Measurements from ENCODE around the gene PEG3.

Gene PEG3

DNA sequence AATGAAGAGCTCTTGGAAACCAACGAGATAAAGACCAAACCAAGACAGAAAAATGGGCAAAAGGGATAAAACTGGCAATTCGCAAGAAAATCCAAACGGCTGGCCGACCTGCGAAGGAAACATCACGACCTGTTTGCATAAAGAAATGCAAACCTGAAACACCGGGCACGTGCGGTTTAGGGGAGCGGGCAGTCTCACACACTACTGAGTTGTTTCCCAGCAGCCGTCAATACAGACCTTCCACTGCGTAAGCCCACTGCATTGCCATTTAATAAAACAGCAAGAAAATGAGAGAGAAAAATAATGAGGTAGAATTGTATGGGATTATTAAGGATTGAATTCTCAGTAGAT is 642 bp upstream of the PEG3 start:
- TF ChIP-seq ELF4 (IDR thresholded peaks at IDR 0.05) (no peak), L3MBTL2 (conservative IDR thresholded peaks at IDR 0.05) (no peak), HDGF (IDR thresholded peaks at IDR 0.05; ENCODE audit: borderline replicate concordance) (no peak), ZNF384 (IDR thresholded peaks at IDR 0.05) (no peak), SP1 (IDR thresholded peaks at IDR 0.05) (no peak), NFRKB (IDR thresholded peaks at IDR 0.05) (no peak), ARNT (IDR thresholded peaks at IDR 0.05) (no peak), CTBP1 (IDR thresholded peaks at IDR 0.05; ENCODE audit: borderline replicate concordance) (no peak), FOXM1 (IDR thresholded peaks at IDR 0.05; ENCODE audit: borderline replicate concordance) (no peak), TARDBP (IDR thresholded peaks at IDR 0.05) (no peak), SUZ12 (IDR thresholded peaks at IDR 0.05) (no peak), FOXA1 (IDR thresholded peaks at IDR 0.05) (no peak), PKNOX1 (IDR thresholded peaks at IDR 0.05) (no peak), FOXK2 (IDR thresholded peaks at IDR 0.05) (no peak), LEF1 (IDR thresholded peaks at IDR 0.05; ENCODE audit: borderline replicate concordance) (no peak), BHLHE40 (IDR thresholded peaks at IDR 0.05; ENCODE audit: borderline replicate concordance) (no peak)
- no peak for DNase-seq (ENCODE audit: extremely low spot score)
- CTCF ChIA-PET = no interaction called here
- POLR2A ChIA-PET = no interaction called here

- CTCF ChIA-PET = no interaction called here
- no peak for DNase-seq (ENCODE audit: extremely low spot score)
- no peak for TF ChIP-seq FOXM1 (IDR thresholded peaks at IDR 0.05; ENCODE audit: borderline replicate concordance)
- POLR2A ChIA-PET = no interaction called here
These were observed 675 bp downstream of the PEG3 start for GRCh38 chr19:56839652-56840450.

GRCh38 chr19:56838909-56839651 is 1.4 kb downstream of the PEG3 start:
- POLR2A ChIA-PET = no interaction called here
- CTCF ChIA-PET = no interaction called here
- DNase-seq (ENCODE audit: extremely low spot score) = no peak
- TF ChIP-seq PKNOX1 (IDR thresholded peaks at IDR 0.05) (no peak), TARDBP (IDR thresholded peaks at IDR 0.05) (no peak), LEF1 (IDR thresholded peaks at IDR 0.05; ENCODE audit: borderline replicate concordance) (no peak), HDGF (IDR thresholded peaks at IDR 0.05; ENCODE audit: borderline replicate concordance) (no peak), NFRKB (IDR thresholded peaks at IDR 0.05) (no peak)

DNA sequence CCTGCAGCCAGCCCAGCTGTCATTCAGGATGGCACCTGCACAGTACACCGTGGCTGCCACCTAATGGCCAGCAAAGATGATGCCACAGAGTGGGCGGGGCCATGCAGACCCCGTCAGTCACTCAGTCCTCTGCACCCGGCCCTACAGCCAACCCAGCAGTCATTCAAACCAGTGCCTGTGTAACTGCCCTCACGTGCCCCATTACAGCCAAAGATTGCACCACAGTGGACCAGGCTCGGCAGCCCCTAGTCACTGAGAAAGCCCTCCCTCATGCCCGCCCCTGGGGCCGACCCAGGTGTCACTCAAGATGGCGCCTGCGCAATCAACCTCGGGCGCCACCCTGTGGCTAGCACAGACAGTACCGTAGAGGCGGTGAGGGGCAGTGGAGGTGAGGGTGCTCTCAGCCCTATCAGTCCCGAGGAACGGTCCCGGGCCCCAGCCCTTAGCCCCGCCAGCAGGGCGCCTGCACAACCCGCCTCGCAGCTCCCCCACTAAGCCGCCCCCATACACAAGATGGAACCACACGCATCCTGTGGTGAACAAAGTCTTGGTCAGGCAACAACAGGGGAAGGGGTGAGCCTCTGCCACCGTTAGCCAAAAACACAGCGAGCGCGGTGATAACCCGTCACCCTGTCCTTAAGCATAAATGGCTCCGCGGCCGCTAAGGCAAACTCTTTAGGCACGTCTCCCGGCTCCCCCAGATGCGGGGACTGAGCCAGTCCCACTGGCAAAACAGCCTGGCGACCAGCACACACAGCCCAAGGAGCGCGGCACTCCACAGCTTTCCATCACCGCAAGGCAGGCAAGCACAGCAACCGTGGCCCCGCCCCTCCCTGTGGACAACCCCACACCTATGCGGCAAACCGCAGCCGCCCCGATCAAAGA is 2.3 kb downstream of the PEG3 start:
- DNase-seq (ENCODE audit: extremely low spot score) = no peak
- POLR2A ChIA-PET = no interaction called here
- TF ChIP-seq FOXM1 (IDR thresholded peaks at IDR 0.05; ENCODE audit: borderline replicate concordance) (no peak), BHLHE40 (IDR thresholded peaks at IDR 0.05; ENCODE audit: borderline replicate concordance) (no peak), TARDBP (IDR thresholded peaks at IDR 0.05) (no peak), SUZ12 (IDR thresholded peaks at IDR 0.05) (no peak), L3MBTL2 (conservative IDR thresholded peaks at IDR 0.05) (no peak), CTBP1 (IDR thresholded peaks at IDR 0.05; ENCODE audit: borderline replicate concordance) (no peak), FOXA1 (IDR thresholded peaks at IDR 0.05) (no peak), LEF1 (IDR thresholded peaks at IDR 0.05; ENCODE audit: borderline replicate concordance) (no peak), FOXK2 (IDR thresholded peaks at IDR 0.05) (no peak), ARNT (IDR thresholded peaks at IDR 0.05) (no peak), ELF4 (IDR thresholded peaks at IDR 0.05) (no peak), NFRKB (IDR thresholded peaks at IDR 0.05) (no peak), SP1 (IDR thresholded peaks at IDR 0.05) (no peak), ZNF384 (IDR thresholded peaks at IDR 0.05) (no peak), PKNOX1 (IDR thresholded peaks at IDR 0.05) (no peak), HDGF (IDR thresholded peaks at IDR 0.05; ENCODE audit: borderline replicate concordance) (no peak)
- CTCF ChIA-PET = no interaction called here

GRCh38 chr19:56837492-56838023 is 3.0 kb downstream of the PEG3 start:
- DNase-seq (ENCODE audit: extremely low spot score) = no peak
- CTCF ChIA-PET = no interaction called here
- POLR2A ChIA-PET = no interaction called here

DNA sequence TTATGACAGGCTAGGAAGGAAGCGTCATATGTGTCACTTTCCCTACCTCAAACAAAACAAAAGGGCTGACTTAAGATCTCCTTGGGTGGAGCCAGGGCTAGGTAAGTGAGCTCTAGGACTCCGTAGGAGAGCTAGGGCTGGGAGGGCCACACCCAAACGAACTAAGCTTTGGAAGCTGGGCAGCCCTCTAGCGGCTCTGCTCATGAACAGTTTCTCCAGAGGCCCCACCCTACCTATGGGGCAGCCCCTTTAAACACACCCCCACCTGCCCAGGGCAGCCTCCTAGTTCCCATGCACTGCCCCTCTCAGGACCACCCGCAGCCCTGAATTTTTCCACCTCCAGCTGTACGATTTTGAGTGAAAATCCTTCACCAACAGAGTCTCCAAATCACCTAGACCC is 3.5 kb downstream of the PEG3 start:
- POLR2A ChIA-PET = no interaction called here

More at GRCh38 chr19:56837492-56838023, 3.0 kb downstream of the PEG3 start:
- no peak for TF ChIP-seq ELF4 (IDR thresholded peaks at IDR 0.05)
- no peak for TF ChIP-seq CTBP1 (IDR thresholded peaks at IDR 0.05; ENCODE audit: borderline replicate concordance)
- no peak for TF ChIP-seq SUZ12 (IDR thresholded peaks at IDR 0.05)
- TF ChIP-seq FOXM1 (IDR thresholded peaks at IDR 0.05; ENCODE audit: borderline replicate concordance) = no peak

More for the DNA sequence above, 3.5 kb downstream of the PEG3 start:
- DNase-seq (ENCODE audit: extremely low spot score) = no peak
- CTCF ChIA-PET = no interaction called here
- no peak for TF ChIP-seq LEF1 (IDR thresholded peaks at IDR 0.05; ENCODE audit: borderline replicate concordance)
- no peak for TF ChIP-seq ZNF384 (IDR thresholded peaks at IDR 0.05)
- TF ChIP-seq HDGF (IDR thresholded peaks at IDR 0.05; ENCODE audit: borderline replicate concordance) = no peak
- TF ChIP-seq FOXM1 (IDR thresholded peaks at IDR 0.05; ENCODE audit: borderline replicate concordance) = no peak
- TF ChIP-seq NFRKB (IDR thresholded peaks at IDR 0.05) = no peak
- TF ChIP-seq BHLHE40 (IDR thresholded peaks at IDR 0.05; ENCODE audit: borderline replicate concordance) = no peak
- TF ChIP-seq ARNT (IDR thresholded peaks at IDR 0.05) = no peak
- TF ChIP-seq TARDBP (IDR thresholded peaks at IDR 0.05) = no peak
- TF ChIP-seq PKNOX1 (IDR thresholded peaks at IDR 0.05) = no peak
- no peak for TF ChIP-seq L3MBTL2 (conservative IDR thresholded peaks at IDR 0.05)
- no peak for TF ChIP-seq CTBP1 (IDR thresholded peaks at IDR 0.05; ENCODE audit: borderline replicate concordance)

Measured in HEK293T (cell line).